ENCODE measurements around the gene PPP2R5C.

PPP2R5C gene

DNA sequence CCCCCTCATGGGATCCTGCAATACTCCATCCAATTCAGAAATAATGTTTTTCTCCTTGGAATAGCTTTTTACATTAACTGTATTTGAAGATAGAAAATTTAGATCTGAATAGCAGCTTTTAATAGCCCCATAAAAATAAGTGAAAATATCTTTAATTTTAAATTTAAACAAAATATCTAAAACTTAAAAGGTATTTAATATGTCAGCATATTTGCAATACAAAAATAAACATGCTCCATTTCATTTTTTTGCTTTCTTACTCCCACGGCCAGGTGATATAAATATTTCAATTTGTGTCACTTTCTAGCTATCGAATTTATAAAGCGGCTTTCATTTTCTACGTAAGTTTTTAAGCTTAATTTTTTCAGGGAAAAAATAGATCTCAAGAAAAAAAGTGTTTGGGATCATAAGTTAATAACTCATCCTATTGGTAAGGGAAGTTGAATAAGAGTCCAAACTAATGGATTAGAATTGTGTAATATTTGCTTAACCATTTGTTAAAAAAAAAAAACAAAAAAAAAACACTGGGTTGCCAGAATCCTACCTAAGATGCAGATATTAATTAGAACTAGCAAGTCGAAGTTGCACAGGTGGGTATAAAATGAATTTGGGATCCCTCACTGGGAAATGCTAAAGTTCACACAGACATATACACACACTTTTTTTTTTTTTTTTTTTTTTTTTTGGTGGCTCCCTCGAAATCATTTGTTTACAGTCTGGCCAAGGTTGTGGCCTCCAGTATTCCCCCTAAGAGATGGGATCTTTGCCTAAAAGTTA lies 47.6 kb downstream of the PPP2R5C start:
- DNase-seq (no peak), ATAC-seq (no peak)
- Mint-ChIP-seq H3K27me3 (no peaks in the 10 kb centered on the region), H3K4me3 (peak overlapping the region; percentile 90 to 95), H3K27ac (peak overlapping the region; percentile 99), H3K4me1 (peaks cover 38% of the 10 kb centered on the region), H3K9me3 (no peaks in the 10 kb centered on the region)

DNA sequence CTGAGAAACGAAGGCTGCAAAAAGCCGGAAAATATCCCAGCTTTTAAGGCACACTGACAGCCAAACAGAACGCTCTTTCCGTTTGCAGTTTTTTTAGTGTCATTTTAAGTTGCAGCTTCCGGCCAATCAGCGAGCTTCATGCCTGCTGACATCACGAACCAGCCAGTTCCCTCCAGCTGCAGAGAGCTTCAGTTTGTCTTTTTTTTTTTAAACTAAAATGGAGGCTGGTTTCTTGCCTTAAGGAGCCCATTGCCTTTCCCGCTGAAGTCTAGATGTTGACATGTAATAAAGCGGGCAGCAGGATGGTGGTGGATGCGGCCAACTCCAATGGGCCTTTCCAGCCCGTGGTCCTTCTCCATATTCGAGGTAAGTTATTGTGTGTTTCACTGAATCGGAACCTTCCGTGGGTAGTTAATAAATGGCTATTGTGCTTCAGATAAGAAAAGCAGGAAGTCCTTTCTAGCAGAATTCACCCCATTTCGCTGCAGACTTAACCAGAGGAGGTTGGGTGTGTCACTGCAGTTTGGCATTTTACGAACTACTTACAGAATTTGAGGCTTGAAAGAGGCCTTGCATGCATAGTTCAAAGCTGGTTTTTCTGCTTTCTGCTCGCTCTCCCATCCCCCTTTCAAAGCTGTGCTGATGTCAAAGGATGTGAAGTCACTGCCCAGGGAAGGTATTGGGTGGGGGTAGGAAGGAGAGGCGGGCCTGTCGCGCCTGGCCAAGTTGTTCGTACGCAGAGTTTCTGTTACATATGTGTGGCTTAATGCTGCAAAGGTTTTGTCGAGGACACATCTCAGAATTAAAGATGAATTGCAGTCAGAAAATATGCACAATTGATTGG lies 48.4 kb downstream of the PPP2R5C start:
- H3K9me3 Mint-ChIP-seq, result no peaks in the 10 kb centered on the region
- H3K4me3 Mint-ChIP-seq, result peak overlapping the region; percentile 90 to 95
- peaks cover 46% of the 10 kb centered on the region for H3K4me1 Mint-ChIP-seq
- no peaks in the 10 kb centered on the region for H3K27me3 Mint-ChIP-seq
- DNase-seq (peak; percentile 83 to 87), ATAC-seq (peak; percentile 96)
- peak overlapping the region; percentile 99 for H3K27ac Mint-ChIP-seq

DNA sequence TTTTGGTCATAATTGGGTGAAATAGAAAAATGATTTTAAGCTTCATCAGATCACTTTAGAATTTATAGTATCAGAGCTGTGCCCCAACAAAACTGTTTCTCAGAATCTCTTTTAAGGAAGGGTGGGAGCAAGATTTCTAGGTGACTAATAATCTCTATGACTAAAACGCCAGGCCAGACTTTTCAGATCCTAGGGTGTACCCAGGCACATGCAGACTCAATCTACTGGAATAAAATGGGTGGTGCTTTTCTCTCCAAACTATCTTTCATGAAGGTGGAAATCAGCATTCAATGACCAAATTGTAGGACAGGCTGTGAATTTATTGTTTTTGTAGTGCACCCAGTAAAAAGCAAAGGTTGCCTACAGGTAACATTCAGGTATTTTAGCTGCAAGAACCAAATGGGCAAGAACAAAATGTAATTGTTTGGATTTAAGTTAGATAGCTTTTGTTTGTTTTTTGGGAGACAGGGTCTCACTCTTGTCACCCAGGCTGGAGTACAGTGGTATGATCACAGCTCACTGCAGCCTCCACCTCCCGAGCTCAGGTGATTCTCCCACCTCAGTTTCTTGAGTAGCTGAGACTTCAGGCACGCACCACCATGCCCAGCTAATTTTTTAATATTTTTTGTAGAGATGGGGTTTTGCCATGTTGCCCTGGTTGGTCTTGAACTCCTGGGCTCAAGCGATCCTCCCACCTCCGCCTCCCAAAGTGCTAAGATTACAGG lies 49.5 kb downstream of the PPP2R5C start:
- ATAC-seq (no peak), DNase-seq (no peak)
- Mint-ChIP-seq H3K27me3 (no peaks in the 10 kb centered on the region), H3K4me1 (peaks cover 58% of the 10 kb centered on the region), H3K4me3 (peak overlapping the region; percentile 90 to 95), H3K9me3 (no peaks in the 10 kb centered on the region), H3K27ac (peak overlapping the region; percentile 99)

DNA sequence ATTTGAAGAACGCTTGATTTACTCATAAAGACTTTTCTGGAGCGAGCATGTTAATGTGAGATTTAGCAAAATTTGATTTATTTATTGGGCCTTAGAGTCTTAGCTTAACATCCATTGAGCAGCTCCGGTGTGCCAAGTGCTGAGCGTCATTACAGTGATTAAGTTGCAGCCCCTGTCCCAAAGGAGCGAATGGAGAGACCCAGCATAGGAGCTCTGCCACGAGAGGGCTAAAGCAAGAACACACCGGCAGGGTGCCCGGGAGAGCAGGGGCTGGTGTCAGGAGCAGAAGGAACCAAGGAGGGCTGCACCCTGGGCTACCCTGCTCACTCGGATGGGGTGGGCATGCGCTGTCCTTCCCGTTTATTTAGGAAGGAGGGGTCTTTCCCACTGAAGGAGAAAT lies 50.6 kb downstream of the PPP2R5C start:
- H3K27me3 Mint-ChIP-seq, result no peaks in the 10 kb centered on the region
- DNase-seq (no peak), ATAC-seq (no peak)
- peaks cover 64% of the 10 kb centered on the region for H3K4me1 Mint-ChIP-seq
- H3K4me3 Mint-ChIP-seq, result peak overlapping the region; percentile 90
- no peaks in the 10 kb centered on the region for H3K9me3 Mint-ChIP-seq
- peak overlapping the region; percentile 84 to 87 for H3K27ac Mint-ChIP-seq

DNA sequence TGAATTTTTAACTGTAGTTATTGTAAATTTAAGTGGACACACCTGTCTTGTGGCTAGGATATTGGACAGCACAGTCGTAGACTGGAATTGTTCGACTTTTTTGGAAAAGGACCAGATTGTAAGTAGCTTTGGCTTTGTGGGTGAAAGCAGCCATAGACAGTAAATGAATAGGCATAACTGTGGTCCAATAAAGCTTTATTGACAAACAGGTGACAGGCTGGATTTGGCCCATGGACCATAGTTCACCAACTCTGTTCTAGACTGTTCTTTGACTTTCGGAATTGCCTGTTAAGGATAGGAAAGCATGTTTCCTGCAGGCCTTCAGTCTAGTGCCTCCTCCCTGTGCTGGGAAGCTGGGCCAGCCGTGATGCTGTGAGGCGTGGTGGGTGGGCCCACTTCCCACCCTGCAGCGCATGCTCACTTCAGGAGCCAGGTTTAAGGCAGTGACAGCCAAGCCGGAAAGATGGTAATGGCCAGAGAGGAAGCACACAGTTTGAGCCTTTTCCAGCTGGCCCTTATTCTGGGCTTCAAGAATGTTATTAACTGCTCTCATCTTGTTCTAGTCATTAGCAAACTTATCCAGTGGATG lies 51.8 kb downstream of the PPP2R5C start:
- no peaks in the 10 kb centered on the region for H3K9me3 Mint-ChIP-seq
- no peaks in the 10 kb centered on the region for H3K27me3 Mint-ChIP-seq
- ATAC-seq (no peak), DNase-seq (no peak)
- peak overlapping the region in 1 of 2 donors; percentile 75 for H3K27ac Mint-ChIP-seq
- H3K4me3 Mint-ChIP-seq, result peak overlapping the region; percentile 90
- peaks cover 69% of the 10 kb centered on the region for H3K4me1 Mint-ChIP-seq

DNA sequence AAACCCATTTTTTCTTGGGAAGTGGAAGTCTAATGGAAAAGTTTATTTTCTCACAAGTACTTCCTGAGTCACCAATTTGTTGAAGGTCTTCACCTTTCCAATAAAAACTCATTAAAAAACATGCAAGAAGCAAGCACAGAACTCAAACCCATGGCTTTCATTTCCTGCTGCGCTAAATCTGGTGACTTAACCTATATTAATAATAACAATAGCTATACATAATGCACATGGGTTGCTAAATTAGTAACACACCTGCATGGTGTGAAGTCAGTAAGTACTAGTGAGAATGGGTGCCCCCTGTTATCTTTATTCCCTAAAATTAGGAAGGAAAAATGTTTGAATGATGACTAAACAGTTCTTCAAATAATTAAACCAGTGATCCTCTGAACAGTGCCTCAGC lies 52.3 kb downstream of the PPP2R5C start:
- DNase-seq (no peak), ATAC-seq (no peak)
- Mint-ChIP-seq H3K27ac (peak overlapping the region in 1 of 2 donors; percentile 96), H3K4me3 (peak overlapping the region; percentile 90), H3K27me3 (no peaks in the 10 kb centered on the region), H3K9me3 (no peaks in the 10 kb centered on the region), H3K4me1 (peaks cover 70% of the 10 kb centered on the region)

DNA sequence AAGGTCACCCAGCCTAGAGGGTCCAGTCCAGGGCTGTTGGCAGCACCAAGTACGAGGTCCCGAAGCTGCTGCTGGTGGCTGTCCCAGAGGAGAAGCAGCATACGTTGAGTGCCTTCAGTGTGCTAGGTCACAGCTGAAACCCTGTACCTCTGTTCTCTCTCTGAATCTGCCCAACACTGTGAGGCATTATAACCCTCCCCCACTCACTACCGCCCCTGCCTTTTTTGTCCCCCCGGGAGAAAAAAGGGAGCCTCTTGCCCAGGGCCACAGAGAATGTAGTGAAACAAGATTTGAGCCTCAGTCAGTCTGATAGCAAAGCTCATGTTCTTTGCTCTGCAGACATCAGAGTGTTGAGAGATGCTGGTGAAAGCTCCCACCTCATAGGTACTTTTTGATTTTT lies 53.4 kb downstream of the PPP2R5C start:
- H3K27ac Mint-ChIP-seq, result peak overlapping the region; percentile 38 to 96
- no peaks in the 10 kb centered on the region for H3K27me3 Mint-ChIP-seq
- H3K9me3 Mint-ChIP-seq, result no peaks in the 10 kb centered on the region
- ATAC-seq, result peak; percentile 16
- DNase-seq, result peak in 1 of 2 donors; percentile 27
- peaks cover 81% of the 10 kb centered on the region for H3K4me1 Mint-ChIP-seq
- peak overlapping the region; percentile 90 for H3K4me3 Mint-ChIP-seq

DNA sequence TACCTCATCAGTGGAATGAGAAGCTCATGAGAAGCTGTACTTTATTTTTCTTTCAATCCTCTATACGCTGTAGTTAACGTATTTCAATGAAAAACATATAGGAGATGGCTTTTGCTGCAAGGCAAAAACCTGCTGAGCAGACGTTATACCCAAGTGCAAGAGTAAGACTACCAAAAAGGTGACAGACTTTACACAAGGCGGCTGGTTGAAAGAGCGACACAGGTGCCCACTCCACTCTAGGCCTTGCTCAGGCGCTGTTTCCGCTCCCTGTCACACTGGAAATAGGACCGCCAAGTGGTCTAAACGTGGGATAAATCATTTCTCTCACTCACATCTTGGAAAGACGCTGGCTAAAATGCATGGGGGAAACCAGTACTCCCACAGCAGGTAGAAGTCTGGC lies 54.5 kb downstream of the PPP2R5C start:
- peak overlapping the region; percentile 74 to 82 for H3K27ac Mint-ChIP-seq
- H3K4me3 Mint-ChIP-seq, result peak overlapping the region; percentile 90
- DNase-seq (no peak), ATAC-seq (no peak)
- no peaks in the 10 kb centered on the region for H3K9me3 Mint-ChIP-seq
- H3K4me1 Mint-ChIP-seq, result peaks cover 86% of the 10 kb centered on the region
- no peaks in the 10 kb centered on the region for H3K27me3 Mint-ChIP-seq

DNA sequence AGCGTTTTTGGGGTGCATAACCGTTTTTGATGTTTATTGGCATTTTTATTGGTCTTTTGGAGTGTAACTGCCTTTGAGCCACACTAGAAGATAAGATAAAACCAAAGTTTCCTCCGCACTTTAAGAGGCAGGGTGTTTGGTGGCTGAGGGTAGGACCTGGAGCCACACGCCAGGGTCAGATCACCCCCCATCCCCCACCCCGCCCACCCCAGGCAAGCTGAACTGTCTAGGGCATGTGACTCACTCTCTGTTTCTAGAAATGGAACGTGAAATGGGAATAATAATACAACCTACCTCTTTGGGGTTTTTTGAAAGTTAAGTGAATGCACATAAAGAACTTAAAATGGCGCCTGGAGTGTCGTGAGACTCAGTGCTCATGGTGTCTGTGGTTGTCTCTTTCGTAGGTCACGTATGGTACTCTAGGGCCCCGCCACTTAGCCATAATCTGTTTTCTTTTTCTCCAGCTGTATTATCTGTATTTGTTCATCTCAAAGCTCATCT lies 56.0 kb downstream of the PPP2R5C start:
- Mint-ChIP-seq H3K27ac (peak overlapping the region; percentile 99), H3K27me3 (no peaks in the 10 kb centered on the region), H3K4me3 (peak overlapping the region; percentile 80 to 84), H3K9me3 (no peaks in the 10 kb centered on the region), H3K4me1 (peaks cover 87% of the 10 kb centered on the region)
- DNase-seq, result peak; percentile 38 to 41
- peak; percentile 55 for ATAC-seq

DNA sequence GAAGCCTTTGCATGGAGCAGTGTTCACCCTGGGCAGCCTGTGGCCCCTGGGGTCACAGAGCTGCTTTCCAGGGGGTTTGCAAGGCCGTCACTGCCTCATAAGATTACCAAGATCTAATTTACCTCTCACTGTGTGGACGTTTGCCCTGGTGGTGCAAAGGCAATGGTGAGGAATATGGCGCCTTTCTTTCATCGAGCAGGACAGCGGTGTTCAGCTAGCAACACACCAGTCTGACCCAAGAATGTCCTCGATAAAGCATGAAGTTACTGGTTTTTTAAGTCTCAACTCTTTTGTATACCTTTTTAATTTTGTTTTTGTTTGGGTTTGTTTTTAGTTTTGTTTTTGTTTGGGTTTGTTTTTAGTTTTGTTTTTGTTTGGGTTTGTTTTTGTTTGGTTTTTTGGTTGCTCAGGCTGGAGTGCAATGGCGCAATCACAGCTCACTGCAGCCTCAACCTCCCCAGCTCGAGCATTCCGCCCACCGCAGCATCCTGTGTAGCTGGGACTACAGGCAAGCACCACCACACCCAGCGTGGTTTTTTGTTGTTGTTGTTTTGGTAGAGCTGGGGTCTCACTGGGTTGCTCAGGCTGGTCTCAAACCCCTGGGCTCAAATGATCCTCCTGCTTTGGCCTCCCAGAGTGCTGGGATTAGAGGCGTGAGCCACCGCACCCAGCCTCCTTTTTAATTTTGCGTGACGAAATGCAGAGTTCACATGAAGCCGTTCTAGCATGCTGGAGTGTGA lies 57.9 kb downstream of the PPP2R5C start:
- ATAC-seq (peak; percentile 25), DNase-seq (peak; percentile 50 to 78)
- H3K9me3 Mint-ChIP-seq, result no peaks in the 10 kb centered on the region
- H3K27ac Mint-ChIP-seq, result peak overlapping the region; percentile 99
- no peaks in the 10 kb centered on the region for H3K27me3 Mint-ChIP-seq
- H3K4me1 Mint-ChIP-seq, result peaks cover 79% of the 10 kb centered on the region
- H3K4me3 Mint-ChIP-seq, result peak overlapping the region; percentile 80 to 84

DNA sequence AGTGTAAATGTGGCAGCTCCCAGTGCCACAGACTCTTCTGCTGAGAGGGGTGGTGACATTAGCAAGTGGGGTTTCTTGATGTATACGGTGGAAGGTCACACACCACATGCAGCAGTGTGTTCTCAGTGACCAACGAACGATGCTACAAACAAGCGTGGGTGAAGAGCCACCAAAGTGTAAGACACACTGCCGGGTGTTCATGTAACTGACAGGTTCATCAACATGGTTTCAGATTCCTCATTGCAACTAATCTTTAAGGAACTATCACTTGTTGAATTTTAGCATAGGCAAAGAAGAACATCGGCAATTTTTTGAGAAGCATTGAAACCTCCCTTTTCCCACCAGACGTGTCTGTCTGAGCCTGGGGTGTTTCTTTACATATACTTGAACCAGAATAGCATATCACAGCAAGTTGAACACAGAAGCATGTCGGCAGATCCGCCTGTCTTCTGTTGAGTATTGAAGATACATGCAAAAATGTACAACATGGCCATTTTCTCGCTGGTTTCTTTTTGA lies 58.8 kb downstream of the PPP2R5C start:
- DNase-seq, result peak; percentile 53 to 66
- Mint-ChIP-seq H3K4me1 (peaks cover 78% of the 10 kb centered on the region), H3K4me3 (peak overlapping the region; percentile 80 to 84), H3K27me3 (no peaks in the 10 kb centered on the region), H3K9me3 (no peaks in the 10 kb centered on the region), H3K27ac (peak overlapping the region; percentile 99)
- peak; percentile 21 for ATAC-seq

DNA sequence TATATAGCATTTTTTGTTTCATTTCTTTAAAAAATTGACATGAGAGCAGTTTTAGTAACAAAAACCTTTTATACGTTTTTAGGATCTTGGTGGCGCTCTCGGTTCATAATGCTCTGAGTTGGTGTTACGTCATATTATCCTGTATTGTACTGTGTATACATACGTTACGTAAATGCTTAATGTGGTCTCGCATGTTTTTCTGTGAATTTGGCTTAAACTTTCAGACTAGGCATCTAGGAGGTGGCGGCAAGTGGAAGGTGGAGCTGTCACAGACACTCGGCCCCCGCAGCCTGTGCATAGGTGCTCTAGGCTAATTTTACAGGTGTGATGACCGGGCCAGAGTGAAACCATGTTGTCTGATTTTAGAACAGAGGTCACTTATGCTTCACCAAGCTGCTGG lies 60.0 kb downstream of the PPP2R5C start:
- ATAC-seq, result peak; percentile 9

DNA sequence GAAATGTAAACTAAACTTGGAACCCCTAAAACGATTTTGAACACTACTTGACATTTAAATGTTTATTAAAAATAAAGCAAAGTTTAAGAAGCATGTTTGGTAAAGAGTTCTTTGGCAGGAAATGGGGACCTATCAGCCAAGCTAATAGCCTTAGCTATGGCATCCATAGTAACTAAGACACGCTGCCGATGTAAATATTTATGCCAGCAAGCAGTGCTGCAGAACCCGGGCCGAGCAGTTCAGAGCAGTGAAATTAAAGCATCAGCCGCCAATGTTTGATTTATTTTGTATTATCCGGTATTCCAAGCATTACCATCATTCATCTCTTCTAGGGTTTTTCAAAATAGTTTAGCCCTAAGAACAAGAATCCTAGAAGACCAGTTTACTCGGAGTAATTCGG lies 61.6 kb downstream of the PPP2R5C start:
- H3K27ac Mint-ChIP-seq, result peak overlapping the region; percentile 98
- no peaks in the 10 kb centered on the region for H3K9me3 Mint-ChIP-seq
- DNase-seq, result no peak
- H3K4me3 Mint-ChIP-seq, result peak overlapping the region; percentile 76 to 78
- H3K27me3 Mint-ChIP-seq, result no peaks in the 10 kb centered on the region
- H3K4me1 Mint-ChIP-seq, result peaks cover 81% of the 10 kb centered on the region
- peak; percentile 18 for ATAC-seq

More for the DNA sequence above, 60.0 kb downstream of the PPP2R5C start:
- Mint-ChIP-seq H3K9me3 (no peaks in the 10 kb centered on the region), H3K4me3 (peak overlapping the region; percentile 69 to 78), H3K4me1 (peaks cover 78% of the 10 kb centered on the region), H3K27ac (peak overlapping the region in 1 of 2 donors; percentile 98), H3K27me3 (no peaks in the 10 kb centered on the region)
- DNase-seq, result peak; percentile 42 to 57

DNA sequence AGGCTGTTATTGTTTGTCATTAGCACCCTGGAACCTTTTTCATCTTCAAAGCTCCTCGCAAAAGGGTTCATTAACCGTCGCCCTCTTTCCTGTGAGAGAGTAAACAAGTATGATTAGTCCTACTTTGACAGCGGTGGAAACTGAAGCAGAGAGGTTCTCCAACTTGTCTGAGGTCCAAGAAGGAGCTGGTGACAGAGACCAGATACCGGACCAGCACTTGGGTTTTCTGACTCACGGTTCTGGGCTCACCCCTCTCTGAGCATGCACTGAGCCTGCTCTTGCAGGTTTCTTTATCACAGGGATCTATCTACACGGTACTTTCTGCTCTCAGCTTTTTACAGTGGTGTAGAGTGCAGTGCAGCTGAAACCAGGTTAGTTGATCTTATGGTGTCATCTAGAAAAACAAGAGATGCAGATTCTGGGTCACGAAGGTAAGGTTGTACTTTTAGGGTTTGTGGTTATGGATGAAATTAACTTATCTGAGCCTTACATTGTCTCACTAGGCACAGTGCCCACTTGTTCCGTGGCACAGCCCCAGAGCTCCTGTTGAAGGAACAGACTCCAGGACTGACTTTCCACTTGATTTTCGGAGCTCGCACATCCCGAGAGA lies 62.1 kb downstream of the PPP2R5C start:
- H3K9me3 Mint-ChIP-seq, result no peaks in the 10 kb centered on the region
- peak; percentile 88 for ATAC-seq
- H3K27ac Mint-ChIP-seq, result peak overlapping the region; percentile 98
- H3K4me3 Mint-ChIP-seq, result peak overlapping the region; percentile 76 to 78
- H3K27me3 Mint-ChIP-seq, result no peaks in the 10 kb centered on the region
- peak; percentile 76 to 88 for DNase-seq
- H3K4me1 Mint-ChIP-seq, result peaks cover 81% of the 10 kb centered on the region

Data from stimulated activated naive CD8-positive, alpha-beta T cell treated with anti-CD3 and anti-CD28 coated beads, Interleukin-15, amount 100 ng/mL, for 72 hours (primary cell).